Parathyroid adenoma (tissue), 2 donors: ENCODE results near the gene TRIM65.

Experiments
- H2AFZ ChIP-seq: fragments of 300-600 bp; sonication (generic); one replicate; pipeline ENCODE4 v1.7.0; 2017; ENCODE audit warnings: antibody characterized with exemption, mild to moderate bottlenecking
- H3K27ac ChIP-seq: fragments of 300-600 bp; sonication (generic); one replicate; pipeline ENCODE4 v1.7.0; 2017
- H3K27me3 ChIP-seq: fragments of 300-600 bp; sonication (generic); one replicate; pipeline ENCODE4 v1.7.0; 2017; ENCODE audit warnings: low read length; ENCODE audit not compliant: control insufficient read depth, insufficient read depth
- H3K36me3 ChIP-seq: fragments of 300-600 bp; sonication (generic); one replicate; pipeline ENCODE4 v1.7.0; 2017; ENCODE audit warnings: low read length; ENCODE audit not compliant: control insufficient read depth, insufficient read depth
- H3K4me1 ChIP-seq: fragments of 300-600 bp; sonication (generic); one replicate; pipeline ENCODE4 v1.7.0; 2017; ENCODE audit warnings: control low read depth
- H3K4me2 ChIP-seq: fragments of 300-600 bp; sonication (generic); one replicate; pipeline ENCODE4 v1.7.0; 2017; ENCODE audit warnings: low read length
- H3K4me3 ChIP-seq: fragments of 300-600 bp; sonication (generic); one replicate; pipeline ENCODE4 v1.7.0; 2017; ENCODE audit warnings: low read depth, low read length
- H3K79me2 ChIP-seq: fragments of 300-600 bp; sonication (generic); one replicate; pipeline ENCODE4 v1.7.0; 2017; ENCODE audit warnings: control low read depth
- H3K9ac ChIP-seq: fragments of 300-600 bp; sonication (generic); one replicate; pipeline ENCODE4 v1.7.0; 2017; ENCODE audit warnings: mild to moderate bottlenecking
- H3K9me3 ChIP-seq: fragments of 300-600 bp; sonication (generic); one replicate; pipeline ENCODE4 v1.7.0; 2017; ENCODE audit warnings: low read length; ENCODE audit not compliant: control insufficient read depth
- TF ChIP-seq, protein P1 (sequence below): fragments of 300-600 bp; sonication (generic); IDR thresholded peaks from one replicate; pipeline ENCODE4 v1.7.0; 2017; ENCODE audit warnings: antibody characterized with exemption, mild to moderate bottlenecking
- donor health status: primary hyperparathyroidism.

Gene TRIM65

DNA sequence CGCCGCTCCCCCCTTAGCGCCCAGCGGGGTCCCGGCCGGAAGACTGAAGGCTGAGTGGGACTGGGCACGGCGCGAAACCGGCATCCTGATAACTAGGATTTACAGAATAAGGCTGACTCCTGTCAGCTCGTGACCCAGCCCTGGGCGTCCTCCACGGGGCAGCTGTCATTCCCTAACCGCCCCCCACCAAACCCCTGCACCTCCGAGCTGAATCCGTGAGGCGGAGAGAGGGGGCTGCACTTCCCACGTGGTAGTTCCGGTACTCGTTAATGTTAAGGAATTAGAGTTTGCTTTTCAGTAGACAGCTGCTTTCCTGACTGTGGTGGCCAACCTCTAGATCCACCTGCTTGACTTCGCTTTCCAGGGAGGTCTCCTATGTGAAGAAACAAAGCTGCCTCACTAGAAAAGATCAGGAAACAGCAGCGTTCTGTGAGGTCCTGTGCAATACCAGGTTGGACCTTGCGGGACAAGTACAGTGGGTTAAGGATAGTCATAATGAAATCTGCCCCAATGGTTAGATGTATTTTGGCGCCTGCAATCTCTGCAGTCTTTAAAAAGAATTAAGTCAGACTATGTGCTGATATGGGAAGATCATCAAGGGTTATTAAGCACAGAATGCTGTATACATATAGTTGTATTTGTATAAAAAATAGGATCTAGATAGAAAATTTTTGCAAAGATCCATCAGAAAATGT lies 40.5 kb downstream of the TRIM65 start:
- Histone ChIP-seq H3K4me3 (peak overlapping the region; percentile 86), H3K9me3 (no peaks in the 10 kb centered on the region), H3K79me2 (peaks cover 3% of the 10 kb centered on the region), H2AFZ (peak overlapping the region; percentile 77), H3K4me2 (peak overlapping the region; percentile 83), H3K9ac (peak overlapping the region; percentile 62), H3K36me3 (no peaks in the 10 kb centered on the region), H3K27me3 (no peaks in the 10 kb centered on the region), H3K27ac (peak overlapping the region; percentile 85), H3K4me1 (peaks cover 3% of the 10 kb centered on the region)
- TF ChIP-seq, protein P1, sequence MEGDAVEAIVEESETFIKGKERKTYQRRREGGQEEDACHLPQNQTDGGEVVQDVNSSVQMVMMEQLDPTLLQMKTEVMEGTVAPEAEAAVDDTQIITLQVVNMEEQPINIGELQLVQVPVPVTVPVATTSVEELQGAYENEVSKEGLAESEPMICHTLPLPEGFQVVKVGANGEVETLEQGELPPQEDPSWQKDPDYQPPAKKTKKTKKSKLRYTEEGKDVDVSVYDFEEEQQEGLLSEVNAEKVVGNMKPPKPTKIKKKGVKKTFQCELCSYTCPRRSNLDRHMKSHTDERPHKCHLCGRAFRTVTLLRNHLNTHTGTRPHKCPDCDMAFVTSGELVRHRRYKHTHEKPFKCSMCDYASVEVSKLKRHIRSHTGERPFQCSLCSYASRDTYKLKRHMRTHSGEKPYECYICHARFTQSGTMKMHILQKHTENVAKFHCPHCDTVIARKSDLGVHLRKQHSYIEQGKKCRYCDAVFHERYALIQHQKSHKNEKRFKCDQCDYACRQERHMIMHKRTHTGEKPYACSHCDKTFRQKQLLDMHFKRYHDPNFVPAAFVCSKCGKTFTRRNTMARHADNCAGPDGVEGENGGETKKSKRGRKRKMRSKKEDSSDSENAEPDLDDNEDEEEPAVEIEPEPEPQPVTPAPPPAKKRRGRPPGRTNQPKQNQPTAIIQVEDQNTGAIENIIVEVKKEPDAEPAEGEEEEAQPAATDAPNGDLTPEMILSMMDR, result no peak

DNA sequence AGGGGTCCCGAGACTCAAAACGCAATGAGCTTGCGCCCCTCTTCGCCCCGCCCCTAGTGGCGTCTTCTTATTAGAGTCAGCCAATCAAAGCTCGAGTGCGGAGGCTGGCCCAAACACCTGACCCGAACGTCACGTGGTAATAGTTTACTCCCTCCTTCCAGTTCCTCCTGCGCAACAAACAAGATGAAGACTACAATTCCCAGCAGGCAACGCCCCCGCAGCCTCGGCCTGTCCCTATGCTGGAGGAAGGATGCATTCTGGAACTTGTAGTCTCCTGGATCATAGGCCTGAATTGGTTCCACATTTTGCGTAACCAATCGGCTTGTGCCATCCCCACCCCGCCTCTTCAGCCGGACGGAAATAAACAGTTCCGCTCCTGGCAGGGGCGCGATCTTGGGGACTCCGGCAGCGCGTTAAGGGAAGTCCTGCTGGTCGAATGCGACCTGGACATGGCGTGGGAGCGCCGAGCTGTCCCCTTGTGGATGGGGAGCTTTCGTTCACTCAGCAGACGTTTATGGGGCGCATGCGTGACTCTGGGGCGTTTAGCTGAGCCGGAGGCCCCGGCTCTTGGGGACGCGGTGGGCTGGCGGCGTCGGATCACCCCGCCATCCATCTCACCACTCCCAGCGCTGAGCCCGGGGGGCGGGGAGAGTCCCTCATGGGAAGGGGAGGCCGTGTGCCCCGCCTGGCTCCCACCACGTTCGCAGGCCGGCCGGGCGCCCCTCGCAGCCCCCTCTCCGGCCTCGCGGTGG lies 41.3 kb downstream of the TRIM65 start, which contains the start of gene WBP2:
TSS of gene WBP2 (minus strand) at position 26 of the 752 bp plus-strand sequence. CDS start 38 bp downstream, outside the sequence.
- Histone ChIP-seq H3K79me2 (peaks cover 3% of the 10 kb centered on the region), H3K27me3 (no peaks in the 10 kb centered on the region), H3K9me3 (no peaks in the 10 kb centered on the region), H3K4me3 (peak within 1 kb of the TSS; percentile 86), H2AFZ (peak within 1 kb of the TSS; percentile 77), H3K27ac (peak within 1 kb of the TSS; percentile 85), H3K36me3 (no peaks in the 10 kb centered on the region), H3K4me1 (peaks cover 3% of the 10 kb centered on the region), H3K9ac (peak within 1 kb of the TSS; percentile 62), H3K4me2 (peak within 1 kb of the TSS; percentile 92)
- TF ChIP-seq, protein P1, result peak; percentile 63

DNA sequence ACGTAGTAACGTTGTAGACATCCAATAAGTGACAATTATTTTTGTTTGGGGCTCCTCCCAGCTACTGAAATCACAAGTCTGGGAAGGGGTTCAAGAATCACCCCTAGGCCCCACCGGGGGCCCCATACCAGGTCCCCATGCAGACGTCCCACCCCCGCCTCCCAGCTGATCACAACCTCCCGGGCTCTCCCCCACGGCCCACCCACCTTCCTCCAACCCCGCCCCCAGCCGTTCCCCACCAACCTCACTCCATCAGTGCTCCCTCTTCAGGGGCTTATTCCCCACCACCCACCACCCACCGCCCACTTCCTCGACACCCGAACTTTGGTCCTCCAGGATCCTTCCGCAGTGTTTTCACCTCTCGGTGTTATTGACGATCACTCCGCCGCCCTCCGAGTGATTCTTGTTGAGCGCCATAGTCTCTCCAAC lies 41.9 kb downstream of the TRIM65 start:
- H3K4me1 ChIP-seq, result peaks cover 3% of the 10 kb centered on the region
- peaks cover 3% of the 10 kb centered on the region for H3K79me2 ChIP-seq
- peak overlapping the region; percentile 85 for H3K27ac ChIP-seq
- peak overlapping the region; percentile 61 for H2AFZ ChIP-seq
- no peaks in the 10 kb centered on the region for H3K27me3 ChIP-seq
- peak overlapping the region; percentile 86 for H3K4me3 ChIP-seq
- H3K9me3 ChIP-seq, result no peaks in the 10 kb centered on the region
- peak overlapping the region; percentile 22 for H3K9ac ChIP-seq
- peak overlapping the region; percentile 92 for H3K4me2 ChIP-seq
- TF ChIP-seq, protein P1, result no peak
- no peaks in the 10 kb centered on the region for H3K36me3 ChIP-seq

- Histone ChIP-seq H3K4me1 (peaks cover 3% of the 10 kb centered on the region), H2AFZ (peak overlapping the region; percentile 61), H3K36me3 (no peaks in the 10 kb centered on the region), H3K4me2 (peak overlapping the region; percentile 92), H3K9me3 (no peaks in the 10 kb centered on the region), H3K4me3 (peak overlapping the region; percentile 86), H3K9ac (no peak overlapping the region), H3K27me3 (no peaks in the 10 kb centered on the region), H3K79me2 (peaks cover 3% of the 10 kb centered on the region), H3K27ac (peak overlapping the region; percentile 85)
- TF ChIP-seq, protein P1, result no peak
Observed at GRCh38 chr17:75854101-75854748, 42.5 kb downstream of the TRIM65 start.
